Mucosa of rectum (tissue), 2 donors: ENCODE data around the gene IGSF21.
"Not testable (repeated sequence)": the region's sequence is repeated elsewhere in the genome, so short reads cannot be mapped to it uniquely, and the experiment has no call there.

ENCODE experiments used
- H3K27ac ChIP-seq, 2 donors: one replicate each; pipeline ENCODE4 v1.7.0; 2013; ENCODE audit warnings: inconsistent platforms in 2 of 2, low read depth in 2 of 2, low read length in 2 of 2
- H3K27me3 ChIP-seq, 2 donors: one replicate each; pipeline ENCODE4 v1.7.0; 2013; ENCODE audit warnings: low read length in 2 of 2; ENCODE audit not compliant: control insufficient read depth in 2 of 2, insufficient read depth in 2 of 2
- H3K36me3 ChIP-seq, 2 donors: one replicate each; pipeline ENCODE4 v1.7.0; 2013; ENCODE audit warnings: low read length in 2 of 2; ENCODE audit not compliant: control insufficient read depth in 2 of 2, insufficient read depth in 2 of 2
- H3K4me1 ChIP-seq, 2 donors: one replicate each; pipeline ENCODE4 v1.7.0; 2013; ENCODE audit warnings: low read length in 2 of 2, mild to moderate bottlenecking in 1 of 2; ENCODE audit not compliant: control insufficient read depth in 2 of 2, insufficient read depth in 2 of 2
- H3K4me3 ChIP-seq, 2 donors: one replicate each; pipeline ENCODE4 v1.7.0; 2013; ENCODE audit warnings: low read length in 2 of 2
- H3K9ac ChIP-seq, 2 donors: one replicate each; pipeline ENCODE4 v1.7.0; 2013; ENCODE audit warnings: low read length in 2 of 2, low read depth in 1 of 2, mild to moderate bottlenecking in 1 of 2
- H3K9me3 ChIP-seq, 2 donors: one replicate each; pipeline ENCODE4 v1.7.0; 2013; ENCODE audit warnings: low read length in 2 of 2; ENCODE audit not compliant: control insufficient read depth in 2 of 2
- donor health status: healthy.
- donor health status: Normal muscosa, but diverticular disease.

Gene IGSF21

GRCh38 chr1:18410407-18410806, 302.8 kb downstream of the IGSF21 start:
- no peak overlapping the region for H3K27ac ChIP-seq
- no peak overlapping the region for H3K9ac ChIP-seq
- H3K27me3 ChIP-seq: no peaks in the 10 kb centered on the region
- H3K4me1 ChIP-seq: peaks cover 10 to 25% of the 10 kb centered on the region in 2 donors
- H3K4me3 ChIP-seq: no peak overlapping the region
- H3K36me3 ChIP-seq: no peaks in the 10 kb centered on the region
- H3K9me3 ChIP-seq: peaks cover 2 to 6% of the 10 kb centered on the region in 2 donors

- Histone ChIP-seq H3K36me3 (no peaks in the 10 kb centered on the region), H3K4me3 (no peak overlapping the region), H3K27ac (no peak overlapping the region), H3K9me3 (peaks cover 2 to 6% of the 10 kb centered on the region in 2 donors), H3K27me3 (no peaks in the 10 kb centered on the region), H3K4me1 (peaks cover 10 to 26% of the 10 kb centered on the region in 2 donors), H3K9ac (no peak overlapping the region)
Observed at GRCh38 chr1:18411321-18411720, 303.7 kb downstream of the IGSF21 start.

- Histone ChIP-seq H3K9ac (no peak overlapping the region), H3K36me3 (no peaks in the 10 kb centered on the region), H3K9me3 (peaks cover 2 to 6% of the 10 kb centered on the region in 2 donors), H3K4me3 (no peak overlapping the region), H3K27me3 (no peaks in the 10 kb centered on the region), H3K27ac (peak overlapping the region; percentile 32 to 80), H3K4me1 (peaks cover 10 to 27% of the 10 kb centered on the region in 2 donors)
Observed at GRCh38 chr1:18411820-18412641, 304.4 kb downstream of the IGSF21 start.

GRCh38 chr1:18412882-18413353, 305.3 kb downstream of the IGSF21 start:
- Histone ChIP-seq H3K9ac (peak overlapping the region in 1 of 2 donors; percentile 4), H3K27me3 (no peaks in the 10 kb centered on the region), H3K4me1 (peaks cover 10 to 30% of the 10 kb centered on the region in 2 donors), H3K36me3 (no peaks in the 10 kb centered on the region), H3K9me3 (peaks cover 2 to 6% of the 10 kb centered on the region in 2 donors), H3K27ac (peak overlapping the region; percentile 52 to 80), H3K4me3 (no peak overlapping the region)

- H3K9me3 ChIP-seq: peaks cover 2 to 6% of the 10 kb centered on the region in 2 donors
- no peaks in the 10 kb centered on the region for H3K27me3 ChIP-seq
- no peaks in the 10 kb centered on the region for H3K36me3 ChIP-seq
- peaks cover 10 to 30% of the 10 kb centered on the region in 2 donors for H3K4me1 ChIP-seq
- H3K9ac ChIP-seq: no peak overlapping the region
- peak overlapping the region; percentile 50 to 84 for H3K27ac ChIP-seq
- H3K4me3 ChIP-seq: no peak overlapping the region
Observed at GRCh38 chr1:18413541-18414305, 306.1 kb downstream of the IGSF21 start.

GRCh38 chr1:18414321-18414720, 306.7 kb downstream of the IGSF21 start:
- H3K27me3 ChIP-seq: no peaks in the 10 kb centered on the region
- peaks cover 10 to 30% of the 10 kb centered on the region in 2 donors for H3K4me1 ChIP-seq
- H3K36me3 ChIP-seq: no peaks in the 10 kb centered on the region
- H3K27ac ChIP-seq: peak overlapping the region; percentile 50 to 84
- peaks cover 2 to 6% of the 10 kb centered on the region in 2 donors for H3K9me3 ChIP-seq
- no peak overlapping the region for H3K4me3 ChIP-seq
- peak overlapping the region in 1 of 2 donors; percentile 24 for H3K9ac ChIP-seq

- Histone ChIP-seq H3K27me3 (no peaks in the 10 kb centered on the region), H3K9me3 (peaks cover 2 to 6% of the 10 kb centered on the region in 2 donors), H3K27ac (peak overlapping the region; percentile 50 to 84), H3K9ac (peak overlapping the region in 1 of 2 donors; percentile 24), H3K36me3 (no peaks in the 10 kb centered on the region), H3K4me3 (no peak overlapping the region), H3K4me1 (peaks cover 10 to 30% of the 10 kb centered on the region in 2 donors)
Observed at GRCh38 chr1:18414872-18415447, 307.4 kb downstream of the IGSF21 start.

GRCh38 chr1:18415448-18416027, 307.9 kb downstream of the IGSF21 start:
- no peaks in the 10 kb centered on the region for H3K36me3 ChIP-seq
- no peak overlapping the region for H3K9ac ChIP-seq
- no peaks in the 10 kb centered on the region for H3K27me3 ChIP-seq
- H3K27ac ChIP-seq: peak overlapping the region in 1 of 2 donors; percentile 84
- peaks cover 2 to 6% of the 10 kb centered on the region in 2 donors for H3K9me3 ChIP-seq
- H3K4me3 ChIP-seq: no peak overlapping the region
- peaks cover 10 to 30% of the 10 kb centered on the region in 2 donors for H3K4me1 ChIP-seq

- H3K27me3 ChIP-seq, H3K9me3 ChIP-seq, H3K4me3 ChIP-seq, H3K36me3 ChIP-seq, H3K9ac ChIP-seq, H3K27ac ChIP-seq: not testable (repeated sequence)
- H3K4me1 ChIP-seq: peaks cover 10 to 30% of the 10 kb centered on the region in 2 donors
Observed at GRCh38 chr1:18416126-18416525, 308.5 kb downstream of the IGSF21 start.
